NB4 (cell line): ENCODE measurements around the gene PRKCSH.
A peak's percentile ranks its signal among the peaks of the same experiment; 100 is the strongest.

Source experiments
- DNase-seq: peaks from one replicate; pipeline ENCODE4 v3.0.0; 2010; ENCODE audit warnings: low read depth
- H3K4me3 ChIP-seq: one replicate; pipeline ENCODE4 v1.5.1; 2011; ENCODE audit warnings: mild to moderate bottlenecking, low read depth, low read length, moderate library complexity
- MYC ChIP-seq: IDR thresholded peaks from 2 replicates; pipeline ENCODE4 v1.6.1; 2011; ENCODE audit warnings: low read depth, low read length
- POLR2A ChIP-seq: IDR thresholded peaks from 2 replicates; pipeline ENCODE4 v1.6.1; 2011; ENCODE audit warnings: mild to moderate bottlenecking; ENCODE audit not compliant: insufficient read length; ENCODE audit errors: extremely low read depth
- TF ChIP-seq, protein P1 (sequence below): IDR thresholded peaks from 2 replicates; pipeline ENCODE4 v1.6.1; 2011; ENCODE audit warnings: low read depth, low read length
- TF ChIP-seq, protein P2 (sequence below): IDR thresholded peaks from one replicate; pipeline ENCODE4 v1.5.1; 2012; ENCODE audit warnings: low read depth, low read length

Gene PRKCSH, protein sequence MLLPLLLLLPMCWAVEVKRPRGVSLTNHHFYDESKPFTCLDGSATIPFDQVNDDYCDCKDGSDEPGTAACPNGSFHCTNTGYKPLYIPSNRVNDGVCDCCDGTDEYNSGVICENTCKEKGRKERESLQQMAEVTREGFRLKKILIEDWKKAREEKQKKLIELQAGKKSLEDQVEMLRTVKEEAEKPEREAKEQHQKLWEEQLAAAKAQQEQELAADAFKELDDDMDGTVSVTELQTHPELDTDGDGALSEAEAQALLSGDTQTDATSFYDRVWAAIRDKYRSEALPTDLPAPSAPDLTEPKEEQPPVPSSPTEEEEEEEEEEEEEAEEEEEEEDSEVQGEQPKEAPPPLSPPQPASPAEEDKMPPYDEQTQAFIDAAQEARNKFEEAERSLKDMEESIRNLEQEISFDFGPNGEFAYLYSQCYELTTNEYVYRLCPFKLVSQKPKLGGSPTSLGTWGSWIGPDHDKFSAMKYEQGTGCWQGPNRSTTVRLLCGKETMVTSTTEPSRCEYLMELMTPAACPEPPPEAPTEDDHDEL

DNA sequence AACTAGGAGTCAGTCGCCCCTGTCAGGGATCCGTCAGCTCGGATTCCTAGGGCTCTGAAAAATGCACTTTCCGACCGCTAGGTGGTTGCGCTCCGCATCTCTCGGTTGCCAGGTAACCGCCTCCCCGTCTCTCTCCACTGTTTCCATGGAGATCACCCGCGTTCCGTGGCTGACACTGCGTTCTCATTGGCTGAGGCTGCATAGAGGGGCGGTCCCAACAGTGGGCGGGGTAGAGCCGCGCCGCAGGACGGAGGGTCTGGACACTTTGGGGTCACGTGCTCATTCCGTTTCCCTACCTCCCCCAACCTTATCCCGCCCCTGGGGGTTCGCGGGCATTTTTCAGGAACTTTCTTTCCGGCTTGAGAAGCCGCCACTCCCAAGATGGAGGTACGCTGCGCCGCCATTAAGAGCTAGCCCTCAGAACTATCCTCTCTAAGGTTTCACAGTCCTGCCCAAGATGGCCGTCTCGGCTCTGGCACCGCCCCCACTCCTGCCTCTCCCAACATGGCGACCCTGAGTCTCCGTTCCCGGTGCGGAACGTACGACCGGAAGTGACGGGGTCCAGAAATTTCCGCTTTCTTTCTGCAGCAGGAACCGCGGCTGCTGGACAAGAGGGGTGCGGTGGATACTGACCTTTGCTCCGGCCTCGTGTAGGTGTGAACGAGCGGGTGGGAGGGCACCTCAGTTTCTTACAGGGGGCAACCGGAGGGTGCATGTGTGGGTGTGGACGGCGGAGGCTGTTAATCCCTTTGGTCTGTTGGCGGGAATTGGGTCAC lies at the start of gene PRKCSH, which contains the start of gene ODAD3:
PRKCSH (plus strand) TSS at position 579 of the 776 bp plus-strand sequence. CDS start 483 bp downstream, outside the sequence.
ODAD3 (minus strand) TSS at position 65 of the 776 bp plus-strand sequence. CDS start 105 bp downstream, outside the sequence.
- peak within 1 kb of the TSS; percentile 96 for H3K4me3 ChIP-seq
- TF ChIP-seq MYC, result peak; percentile 77
- TF ChIP-seq, protein P1, sequence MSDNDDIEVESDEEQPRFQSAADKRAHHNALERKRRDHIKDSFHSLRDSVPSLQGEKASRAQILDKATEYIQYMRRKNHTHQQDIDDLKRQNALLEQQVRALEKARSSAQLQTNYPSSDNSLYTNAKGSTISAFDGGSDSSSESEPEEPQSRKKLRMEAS, result peak; percentile 90; the same call in 1 of the 2 replicates
- peak; percentile 64 for TF ChIP-seq POLR2A
- TF ChIP-seq, protein P2, sequence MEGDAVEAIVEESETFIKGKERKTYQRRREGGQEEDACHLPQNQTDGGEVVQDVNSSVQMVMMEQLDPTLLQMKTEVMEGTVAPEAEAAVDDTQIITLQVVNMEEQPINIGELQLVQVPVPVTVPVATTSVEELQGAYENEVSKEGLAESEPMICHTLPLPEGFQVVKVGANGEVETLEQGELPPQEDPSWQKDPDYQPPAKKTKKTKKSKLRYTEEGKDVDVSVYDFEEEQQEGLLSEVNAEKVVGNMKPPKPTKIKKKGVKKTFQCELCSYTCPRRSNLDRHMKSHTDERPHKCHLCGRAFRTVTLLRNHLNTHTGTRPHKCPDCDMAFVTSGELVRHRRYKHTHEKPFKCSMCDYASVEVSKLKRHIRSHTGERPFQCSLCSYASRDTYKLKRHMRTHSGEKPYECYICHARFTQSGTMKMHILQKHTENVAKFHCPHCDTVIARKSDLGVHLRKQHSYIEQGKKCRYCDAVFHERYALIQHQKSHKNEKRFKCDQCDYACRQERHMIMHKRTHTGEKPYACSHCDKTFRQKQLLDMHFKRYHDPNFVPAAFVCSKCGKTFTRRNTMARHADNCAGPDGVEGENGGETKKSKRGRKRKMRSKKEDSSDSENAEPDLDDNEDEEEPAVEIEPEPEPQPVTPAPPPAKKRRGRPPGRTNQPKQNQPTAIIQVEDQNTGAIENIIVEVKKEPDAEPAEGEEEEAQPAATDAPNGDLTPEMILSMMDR, result peak; percentile 74
- peak; percentile 99 for DNase-seq

DNA sequence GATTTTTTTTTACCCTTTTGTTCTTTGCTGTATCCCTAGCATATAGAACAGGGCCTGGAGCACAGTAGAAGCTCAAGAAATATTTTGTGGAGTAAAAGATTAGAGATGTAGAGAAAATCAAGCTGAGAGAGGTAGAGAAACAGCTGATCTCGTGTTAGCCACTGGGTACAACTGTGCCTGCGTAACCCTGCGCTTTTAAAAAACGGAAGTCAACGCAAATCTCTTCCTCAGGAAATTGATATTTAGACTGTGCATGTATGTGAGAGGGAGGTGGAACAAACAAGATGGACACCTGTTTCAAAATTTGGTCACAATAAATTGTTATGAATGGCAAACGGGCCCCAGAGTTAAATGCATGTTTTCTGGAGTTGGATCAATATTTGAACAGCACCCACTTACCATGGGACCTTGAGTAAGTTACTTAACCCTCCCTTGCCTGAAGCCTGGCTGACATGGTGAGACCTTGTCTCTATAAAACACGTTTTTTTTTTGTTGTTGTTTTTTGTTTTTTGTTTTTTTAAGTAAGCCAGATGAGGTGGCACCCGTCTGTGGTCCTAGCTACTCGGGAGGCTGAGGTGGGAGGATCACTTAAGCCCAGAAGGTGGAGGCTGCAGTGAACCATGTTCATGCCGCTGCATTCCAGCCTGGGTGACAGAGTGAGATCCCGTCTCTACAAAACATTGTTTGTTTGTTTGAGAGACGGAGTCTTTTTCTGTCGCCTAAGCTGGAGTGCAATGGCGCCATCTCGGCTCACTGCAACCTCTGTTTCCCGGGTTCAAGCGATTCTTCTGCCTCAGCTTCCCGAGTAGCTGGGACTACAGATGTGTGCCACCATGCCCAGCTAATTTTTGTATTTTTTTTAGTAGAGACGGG lies 48.0 kb upstream of the PRKCSH start:
- peak; percentile 56 for DNase-seq
- TF ChIP-seq POLR2A (no peak), MYC (no peak)
- TF ChIP-seq, protein P1, result no peak
- TF ChIP-seq, protein P2, result no peak
- H3K4me3 ChIP-seq, result no peak overlapping the region

DNA sequence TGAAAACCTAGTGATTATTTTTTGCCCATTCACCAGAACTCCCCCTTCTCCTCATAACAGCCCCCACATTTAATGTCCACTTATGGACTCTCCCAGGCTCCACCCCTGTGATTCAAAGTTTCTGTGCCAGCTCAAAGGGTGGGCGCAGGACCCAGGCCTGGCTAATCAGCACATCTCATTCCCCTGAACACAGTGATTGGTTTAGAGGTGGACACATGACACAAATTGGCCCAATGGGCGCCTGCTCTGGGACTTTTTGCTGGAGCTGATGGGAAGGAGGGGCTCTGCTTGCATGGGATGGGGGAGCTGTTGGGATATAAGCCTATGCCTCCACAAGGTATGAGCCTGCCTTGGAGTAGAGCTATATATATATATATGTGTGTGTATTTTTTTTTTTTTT lies 45.1 kb upstream of the PRKCSH start:
- H3K4me3 ChIP-seq, result no peak overlapping the region
- no peak for DNase-seq
- TF ChIP-seq, protein P2, result no peak
- TF ChIP-seq MYC, result no peak
- TF ChIP-seq POLR2A, result no peak
- TF ChIP-seq, protein P1, result no peak

DNA sequence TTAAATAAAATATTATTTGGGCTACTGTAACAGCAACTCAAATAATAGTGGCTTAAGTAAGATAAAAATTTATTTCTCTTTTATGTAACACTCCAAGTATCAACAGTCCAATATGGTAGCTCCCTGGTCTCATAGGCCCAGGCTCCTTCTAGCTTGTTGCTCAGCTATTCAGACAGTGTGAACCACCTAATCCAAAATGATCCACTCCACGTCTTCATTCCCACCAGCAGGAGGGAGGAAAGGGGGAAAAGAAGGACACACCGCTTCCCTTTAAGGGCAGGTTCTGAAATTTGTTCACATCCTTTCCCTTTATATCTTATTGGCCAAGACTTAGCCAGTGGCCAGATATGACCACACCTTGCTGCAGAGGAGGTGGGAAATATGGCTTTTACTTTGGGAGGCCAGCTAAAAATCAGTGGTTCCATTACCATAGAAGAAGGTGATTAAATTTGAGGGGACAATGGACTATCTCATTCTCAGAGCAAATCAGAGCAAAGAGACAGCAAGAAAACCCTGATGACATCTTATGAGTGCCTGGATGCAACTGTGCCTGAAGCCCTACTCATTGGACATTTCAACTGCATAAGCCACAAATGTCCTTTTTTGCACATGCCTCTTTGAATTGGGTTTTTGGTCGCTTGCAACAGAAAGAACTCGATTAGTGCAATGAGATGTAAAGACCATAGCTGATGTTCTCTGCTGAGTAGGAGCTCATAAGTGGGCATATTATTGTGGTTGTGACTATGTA lies 44.3 kb upstream of the PRKCSH start:
- no peak overlapping the region for H3K4me3 ChIP-seq
- TF ChIP-seq, protein P1, result no peak
- TF ChIP-seq, protein P2, result no peak
- TF ChIP-seq POLR2A, result no peak
- no peak for DNase-seq
